ENCODE measurements around the gene HMG20A.

- no peak for TF ChIP-seq GATA3 (IDR thresholded peaks at IDR 0.05; ENCODE audit: low read depth, low read length)
- TF ChIP-seq GATA2 (IDR thresholded peaks at IDR 0.05; ENCODE audit: low read depth, low read length): no peak
Measured at GRCh38 chr15:77532846-77533245, 112.2 kb downstream of the HMG20A start.

Data from SH-SY5Y (cell line).